GM10266 (cell line): ENCODE measurements around the gene CGB5.
"Not testable (repeated sequence)": the region's sequence is repeated elsewhere in the genome, so short reads cannot be mapped to it uniquely, and the experiment has no call there.

Source experiments
- DNase-seq: peaks from one replicate; pipeline ENCODE4 v3.0.0; 2012; ENCODE audit errors: extremely low spot score
- TF ChIP-seq, protein P1 (sequence below): IDR thresholded peaks from 2 replicates; pipeline ENCODE4 v1.5.1; 2012; ENCODE audit warnings: mild to moderate bottlenecking, low read depth; ENCODE audit not compliant: control insufficient read depth, insufficient read depth; ENCODE audit errors: missing control alignments

Gene CGB5

GRCh38 chr19:49017666-49018351 lies 25.8 kb upstream of the CGB5 start:
- DNase-seq = peak; percentile 85
- TF ChIP-seq, protein P1, sequence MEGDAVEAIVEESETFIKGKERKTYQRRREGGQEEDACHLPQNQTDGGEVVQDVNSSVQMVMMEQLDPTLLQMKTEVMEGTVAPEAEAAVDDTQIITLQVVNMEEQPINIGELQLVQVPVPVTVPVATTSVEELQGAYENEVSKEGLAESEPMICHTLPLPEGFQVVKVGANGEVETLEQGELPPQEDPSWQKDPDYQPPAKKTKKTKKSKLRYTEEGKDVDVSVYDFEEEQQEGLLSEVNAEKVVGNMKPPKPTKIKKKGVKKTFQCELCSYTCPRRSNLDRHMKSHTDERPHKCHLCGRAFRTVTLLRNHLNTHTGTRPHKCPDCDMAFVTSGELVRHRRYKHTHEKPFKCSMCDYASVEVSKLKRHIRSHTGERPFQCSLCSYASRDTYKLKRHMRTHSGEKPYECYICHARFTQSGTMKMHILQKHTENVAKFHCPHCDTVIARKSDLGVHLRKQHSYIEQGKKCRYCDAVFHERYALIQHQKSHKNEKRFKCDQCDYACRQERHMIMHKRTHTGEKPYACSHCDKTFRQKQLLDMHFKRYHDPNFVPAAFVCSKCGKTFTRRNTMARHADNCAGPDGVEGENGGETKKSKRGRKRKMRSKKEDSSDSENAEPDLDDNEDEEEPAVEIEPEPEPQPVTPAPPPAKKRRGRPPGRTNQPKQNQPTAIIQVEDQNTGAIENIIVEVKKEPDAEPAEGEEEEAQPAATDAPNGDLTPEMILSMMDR = peak; percentile 58

DNA sequence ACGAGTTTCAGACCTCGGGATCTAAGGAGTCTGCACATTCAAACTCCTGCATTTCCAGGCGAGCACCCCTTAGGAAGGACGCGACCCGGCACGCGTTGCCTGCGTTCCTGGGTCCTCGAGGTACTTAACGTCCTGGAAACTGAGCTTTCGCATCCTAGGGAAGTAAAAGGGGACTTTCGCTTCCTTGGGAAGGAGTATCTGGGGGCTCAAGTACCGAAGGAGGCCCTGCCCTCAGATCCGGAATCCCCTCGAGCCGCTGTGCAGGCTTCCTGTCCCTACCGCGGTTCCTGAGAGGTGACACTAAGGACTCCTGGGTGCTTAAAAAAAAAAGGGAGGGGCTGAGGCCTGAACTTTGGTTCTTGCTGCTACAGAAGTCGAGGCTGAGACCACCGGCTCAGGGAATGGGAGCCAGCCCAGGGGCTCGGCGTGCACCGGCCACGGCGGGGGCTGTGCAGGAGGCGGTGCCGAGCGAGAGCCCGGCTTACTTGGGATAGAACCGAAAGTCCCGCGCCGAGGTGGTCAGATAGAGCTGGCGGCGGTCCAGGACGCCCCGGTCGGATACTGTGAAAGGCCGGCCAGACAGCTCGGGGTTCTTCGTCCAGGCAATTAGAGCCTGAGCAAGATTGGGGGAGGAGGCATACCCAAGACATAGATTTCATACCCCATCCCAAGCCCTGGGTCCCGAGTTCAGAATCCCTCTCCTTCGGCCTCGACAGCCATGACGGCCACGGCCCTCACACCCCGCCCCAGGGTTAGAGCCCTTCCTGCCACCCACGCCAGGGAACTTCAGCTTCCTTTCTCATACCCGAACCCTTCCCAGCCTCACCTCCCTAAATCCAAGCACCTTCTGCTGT lies 25.0 kb upstream of the CGB5 start:
- DNase-seq = not testable (repeated sequence)

GRCh38 chr19:49019242-49019932 lies 24.3 kb upstream of the CGB5 start:
- TF ChIP-seq, protein P1 = no peak
- peak; percentile 78 for DNase-seq

DNA sequence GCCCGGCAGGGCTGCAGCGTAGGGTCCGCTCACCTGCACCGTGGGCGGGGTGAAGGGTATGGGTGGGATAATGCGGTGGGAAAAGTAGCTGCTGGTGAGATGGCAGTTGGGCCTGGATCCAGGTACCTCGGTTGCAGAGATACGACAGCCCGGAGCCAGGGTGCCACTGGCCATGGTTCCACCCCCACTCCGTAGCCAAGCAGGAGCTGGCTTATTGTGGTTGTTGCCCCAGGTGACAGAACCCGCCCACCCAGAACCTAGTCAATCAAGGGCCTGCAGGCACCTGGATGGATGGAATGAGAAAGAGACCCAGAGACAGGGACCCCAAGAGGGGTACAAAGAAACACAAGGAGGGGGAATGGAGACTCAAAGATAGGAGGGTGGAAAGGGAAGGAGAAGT lies 23.3 kb upstream of the CGB5 start:
- no peak for DNase-seq
- TF ChIP-seq, protein P1 = no peak

- no peak for DNase-seq
- TF ChIP-seq, protein P1 = no peak
Observed at GRCh38 chr19:49020931-49021895, 22.4 kb upstream of the CGB5 start.

DNA sequence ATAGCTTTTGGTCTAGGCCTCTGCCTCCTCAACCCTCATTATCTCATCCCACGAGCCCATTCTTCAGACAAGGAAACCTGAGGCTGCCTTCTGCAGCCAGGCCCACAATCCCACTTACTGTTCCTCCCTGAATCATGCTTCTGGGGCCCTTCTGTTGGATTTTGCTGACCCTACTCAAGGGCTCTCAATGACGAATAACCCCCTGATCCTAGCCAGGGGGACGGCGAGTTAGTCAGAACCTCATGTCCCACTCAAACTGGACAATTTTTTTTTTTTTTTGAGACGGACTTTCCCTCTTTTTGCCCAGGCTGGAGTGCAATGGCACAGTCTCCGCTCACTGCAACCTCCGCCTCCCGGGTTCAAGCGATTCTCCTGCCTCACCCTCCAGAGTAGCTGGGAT lies 21.5 kb upstream of the CGB5 start:
- TF ChIP-seq, protein P1 = no peak
- DNase-seq = no peak

DNA sequence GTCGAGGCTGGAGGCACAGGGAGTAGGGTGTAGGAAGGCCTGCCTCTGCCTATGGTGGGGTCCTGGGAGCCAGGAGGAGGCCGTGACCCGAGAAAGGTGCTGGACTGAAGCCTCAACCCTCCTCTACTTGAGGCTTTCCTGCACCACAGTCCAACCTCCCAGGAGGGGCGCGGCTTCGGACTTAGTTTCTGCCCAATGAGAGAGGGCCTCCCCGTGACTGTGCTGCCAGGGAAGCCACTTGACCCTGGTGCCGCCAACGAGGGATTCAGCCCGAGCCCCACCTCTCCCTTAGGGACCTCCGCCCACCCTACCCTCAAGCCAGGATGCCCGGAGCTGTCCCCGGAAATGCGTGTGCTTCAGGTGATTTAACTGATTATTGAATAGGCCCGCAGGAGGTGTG lies 19.4 kb upstream of the CGB5 start, which contains the start of gene CGB3:
Gene CGB3 (minus strand): TSS at position 101 of the 400 bp plus-strand sequence. CDS start 362 bp downstream, outside the sequence.
- DNase-seq = not testable (repeated sequence)

GRCh38 chr19:49025088-49025487 lies 18.6 kb upstream of the CGB5 start:
- DNase-seq = not testable (repeated sequence)

- DNase-seq = not testable (repeated sequence)
Observed at GRCh38 chr19:49025599-49025998, 18.0 kb upstream of the CGB5 start.

- not testable (repeated sequence) for DNase-seq
Observed at GRCh38 chr19:49028686-49029085, 15.0 kb upstream of the CGB5 start.

GRCh38 chr19:49029749-49030148 lies 13.9 kb upstream of the CGB5 start:
- DNase-seq = not testable (repeated sequence)

DNA sequence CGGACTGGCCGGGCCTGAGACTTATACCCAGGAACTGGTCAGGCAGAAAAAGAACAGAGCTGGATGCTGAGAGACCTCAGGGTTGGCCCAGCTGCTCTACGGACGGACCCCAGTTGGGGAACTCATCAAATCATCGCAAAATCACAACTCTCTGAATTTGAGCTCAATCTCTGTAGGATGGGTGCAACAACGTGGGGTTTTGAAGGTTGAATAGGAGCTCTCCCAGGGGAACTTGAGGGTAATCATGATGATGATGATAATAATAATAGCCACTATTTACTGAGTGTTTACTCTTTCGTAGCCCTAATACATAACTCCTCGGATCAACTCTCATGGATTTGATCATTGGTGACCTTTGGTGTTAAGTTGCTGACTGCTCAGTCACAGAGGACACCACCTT lies 13.3 kb upstream of the CGB5 start:
- DNase-seq = not testable (repeated sequence)
